Neural crest cell (in vitro differentiated cells): ENCODE data around the gene CCDC121. TPM values are rescaled to one million over a fixed set of nuclear protein-coding genes. Genes with fewer than 3 reads are reported as not detected.
"Not testable (repeated sequence)": the region's sequence is repeated elsewhere in the genome, so short reads cannot be mapped to it uniquely, and the experiment has no call there.

Source experiments
- DNase-seq: peaks from one replicate; pipeline ENCODE4 v3.0.0; 2021; ENCODE audit warnings: low read depth, mixed read lengths, low spot score
- H3K27ac Mint-ChIP-seq: one replicate; pipeline ENCODE4 v1.8.0; 2021; ENCODE audit warnings: mild to moderate bottlenecking, mixed read lengths; ENCODE audit not compliant: unreplicated experiment
- H3K27me3 Mint-ChIP-seq: 2 replicates; pipeline ENCODE4 v1.8.0; 2021; ENCODE audit warnings: low read depth, mild to moderate bottlenecking, mixed read lengths
- H3K36me3 Mint-ChIP-seq: 2 replicates; pipeline ENCODE4 v1.8.0; 2021; ENCODE audit warnings: low read depth, mild to moderate bottlenecking, mixed read lengths
- H3K4me1 Mint-ChIP-seq: 2 replicates; pipeline ENCODE4 v1.8.0; 2021; ENCODE audit warnings: mixed read lengths
- H3K4me3 Mint-ChIP-seq: one replicate; pipeline ENCODE4 v1.8.0; 2021; ENCODE audit warnings: mild to moderate bottlenecking, mixed read lengths
- H3K9me3 Mint-ChIP-seq: 2 replicates; pipeline ENCODE4 v1.8.0; 2021; ENCODE audit warnings: mixed read lengths
- total RNA-seq: library from RNA; stranded (reverse); gene quantifications from 2 replicates; pipeline ENCODE4 v1.2.1, GENCODE V29; 2021
- TF ChIP-seq, protein P1 (sequence below): fragments of 200-600 bp; sonication (generic); conservative IDR thresholded peaks from 2 replicates; pipeline ENCODE4 v1.5.0; 2021; ENCODE audit warnings: antibody characterized with exemption, mild to moderate bottlenecking

CCDC121 gene
- total RNA-seq, 1 donor from 2014 or later = 6.0 TPM

DNA sequence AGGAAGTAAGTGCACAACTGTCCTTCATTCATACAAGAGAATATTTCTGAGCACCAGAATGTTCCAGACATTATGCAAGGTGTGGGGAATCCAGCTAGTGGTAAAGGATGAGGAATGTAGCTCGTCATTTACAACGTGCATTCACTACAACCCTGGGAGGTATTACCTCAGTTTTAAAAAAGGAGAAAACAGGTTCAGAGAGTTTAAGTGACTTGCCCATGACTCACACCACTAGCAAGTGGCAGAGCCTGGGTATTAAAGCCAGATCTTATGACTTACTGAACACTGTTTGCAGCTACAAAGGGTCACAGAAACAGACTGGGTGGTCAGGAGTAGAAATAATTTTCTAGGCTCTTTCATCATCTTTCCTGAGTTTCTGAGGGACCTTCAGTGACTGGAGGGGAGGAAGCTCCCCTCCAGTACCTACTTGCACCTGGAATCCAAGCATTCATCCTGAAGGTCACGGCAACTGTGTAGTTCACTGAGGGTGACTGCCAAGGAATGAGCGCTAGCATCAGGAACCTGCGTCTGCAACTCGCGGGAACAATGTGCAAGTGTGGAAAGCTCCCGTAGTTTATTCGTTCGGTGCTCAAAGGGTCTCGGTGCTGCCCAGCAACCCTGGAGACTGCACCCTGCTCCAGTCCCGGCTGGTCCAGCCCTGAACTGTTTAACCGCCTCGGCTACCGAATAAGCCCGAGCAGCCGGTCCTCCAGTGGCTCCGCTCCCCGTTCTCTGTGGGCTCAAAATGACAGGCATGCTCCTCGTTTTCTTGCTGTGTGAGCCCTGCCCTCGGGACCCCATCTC lies 647 bp downstream of the CCDC121 start:
- Mint-ChIP-seq H3K4me1 (peaks cover 10% of the 10 kb centered on the region), H3K27ac (peak overlapping the region; percentile 59), H3K27me3 (no peaks in the 10 kb centered on the region), H3K36me3 (peaks cover 5% of the 10 kb centered on the region), H3K4me3 (no peak overlapping the region), H3K9me3 (no peaks in the 10 kb centered on the region)
- no peak for DNase-seq
- TF ChIP-seq, protein P1, sequence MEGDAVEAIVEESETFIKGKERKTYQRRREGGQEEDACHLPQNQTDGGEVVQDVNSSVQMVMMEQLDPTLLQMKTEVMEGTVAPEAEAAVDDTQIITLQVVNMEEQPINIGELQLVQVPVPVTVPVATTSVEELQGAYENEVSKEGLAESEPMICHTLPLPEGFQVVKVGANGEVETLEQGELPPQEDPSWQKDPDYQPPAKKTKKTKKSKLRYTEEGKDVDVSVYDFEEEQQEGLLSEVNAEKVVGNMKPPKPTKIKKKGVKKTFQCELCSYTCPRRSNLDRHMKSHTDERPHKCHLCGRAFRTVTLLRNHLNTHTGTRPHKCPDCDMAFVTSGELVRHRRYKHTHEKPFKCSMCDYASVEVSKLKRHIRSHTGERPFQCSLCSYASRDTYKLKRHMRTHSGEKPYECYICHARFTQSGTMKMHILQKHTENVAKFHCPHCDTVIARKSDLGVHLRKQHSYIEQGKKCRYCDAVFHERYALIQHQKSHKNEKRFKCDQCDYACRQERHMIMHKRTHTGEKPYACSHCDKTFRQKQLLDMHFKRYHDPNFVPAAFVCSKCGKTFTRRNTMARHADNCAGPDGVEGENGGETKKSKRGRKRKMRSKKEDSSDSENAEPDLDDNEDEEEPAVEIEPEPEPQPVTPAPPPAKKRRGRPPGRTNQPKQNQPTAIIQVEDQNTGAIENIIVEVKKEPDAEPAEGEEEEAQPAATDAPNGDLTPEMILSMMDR = no peak

DNA sequence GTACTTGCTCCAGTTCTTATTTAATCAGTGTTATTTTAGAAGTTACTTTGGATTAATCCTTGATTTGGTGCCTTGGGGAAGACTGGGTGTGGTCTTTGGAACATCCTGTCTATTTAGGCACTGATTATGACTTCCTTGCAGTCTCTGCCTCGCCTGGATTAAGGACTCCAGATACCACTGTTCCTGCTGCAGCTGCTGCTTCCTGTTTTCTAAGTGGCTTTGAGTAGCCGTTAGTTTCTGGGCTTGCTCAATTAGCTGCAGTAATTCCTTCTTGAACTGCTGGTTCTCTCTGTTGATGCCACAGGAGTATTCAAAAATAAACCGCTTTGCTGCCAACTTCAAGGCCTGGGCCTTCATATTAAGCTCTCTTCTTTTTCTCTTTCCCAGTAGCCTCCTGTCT lies 1.9 kb downstream of the CCDC121 start:
- H3K4me1 Mint-ChIP-seq = peaks cover 10% of the 10 kb centered on the region
- H3K36me3 Mint-ChIP-seq, H3K27ac Mint-ChIP-seq, H3K27me3 Mint-ChIP-seq, H3K4me3 Mint-ChIP-seq, DNase-seq, H3K9me3 Mint-ChIP-seq: not testable (repeated sequence)

DNA sequence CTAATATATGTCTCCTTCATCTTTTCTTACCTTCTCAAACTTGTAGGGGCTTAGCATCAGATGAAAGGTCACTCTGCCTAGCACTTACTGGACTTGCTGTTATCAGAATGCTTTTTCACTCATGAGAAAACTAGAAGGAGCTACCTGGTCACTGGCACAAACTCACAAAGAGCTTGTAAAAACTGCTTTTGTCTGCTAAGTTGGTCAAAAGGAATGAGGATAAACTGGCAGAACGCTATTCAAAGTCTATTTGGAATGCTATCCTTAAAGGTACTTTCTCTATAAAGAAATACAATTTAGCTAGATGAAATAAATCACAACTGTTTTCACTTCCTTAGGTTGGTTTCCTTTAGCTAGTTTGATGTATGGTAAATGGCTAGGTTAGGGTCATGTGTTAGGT lies 2.5 kb downstream of the CCDC121 start:
- peak overlapping the region; percentile 56 for H3K4me3 Mint-ChIP-seq

GRCh38 chr2:27624943-27625342 lies 3.9 kb downstream of the CCDC121 start:
- H3K4me1 Mint-ChIP-seq = peaks cover 10% of the 10 kb centered on the region
- TF ChIP-seq, protein P1 = no peak
- no peak overlapping the region for H3K4me3 Mint-ChIP-seq
- no peak overlapping the region for H3K27ac Mint-ChIP-seq
- DNase-seq = no peak
- H3K9me3 Mint-ChIP-seq = no peaks in the 10 kb centered on the region
- H3K27me3 Mint-ChIP-seq = no peaks in the 10 kb centered on the region
- H3K36me3 Mint-ChIP-seq = peaks cover 10% of the 10 kb centered on the region

More for the DNA sequence above, 2.5 kb downstream of the CCDC121 start:
- H3K36me3 Mint-ChIP-seq, H3K27me3 Mint-ChIP-seq, H3K9me3 Mint-ChIP-seq, DNase-seq, H3K27ac Mint-ChIP-seq: not testable (repeated sequence)
- H3K4me1 Mint-ChIP-seq = peaks cover 10% of the 10 kb centered on the region

GRCh38 chr2:27622921-27623384 lies 5.9 kb downstream of the CCDC121 start:
- Mint-ChIP-seq H3K4me1 (peaks cover 7% of the 10 kb centered on the region), H3K4me3 (no peak overlapping the region), H3K27me3 (no peaks in the 10 kb centered on the region), H3K36me3 (peaks cover 13% of the 10 kb centered on the region), H3K9me3 (no peaks in the 10 kb centered on the region), H3K27ac (no peak overlapping the region)
- no peak for DNase-seq
- TF ChIP-seq, protein P1 = no peak

DNA sequence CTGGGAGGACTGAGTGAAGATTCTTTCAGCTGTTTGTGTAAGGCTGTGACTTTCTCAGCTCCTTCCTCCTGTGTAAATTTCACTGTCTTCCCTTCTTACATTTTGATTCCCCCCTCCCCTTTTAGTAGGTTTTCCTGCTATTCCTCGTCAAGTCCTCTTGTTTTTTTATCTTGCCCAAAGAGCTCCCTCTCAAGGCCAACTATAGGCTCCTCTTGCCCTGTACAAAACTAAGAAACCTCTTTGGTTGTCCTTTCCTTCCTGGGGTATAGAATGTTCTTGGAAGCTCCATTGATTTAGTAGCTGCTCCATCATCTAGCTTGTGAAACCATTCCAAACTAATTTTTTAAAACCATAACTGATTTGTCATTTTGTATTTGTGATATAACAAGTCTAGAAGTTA lies 7.3 kb downstream of the CCDC121 start:
- no peaks in the 10 kb centered on the region for H3K4me1 Mint-ChIP-seq
- peak overlapping the region; percentile 32 for H3K27ac Mint-ChIP-seq
- no peak overlapping the region for H3K4me3 Mint-ChIP-seq
- no peaks in the 10 kb centered on the region for H3K9me3 Mint-ChIP-seq
- H3K27me3 Mint-ChIP-seq = no peaks in the 10 kb centered on the region
- DNase-seq = no peak
- TF ChIP-seq, protein P1 = no peak
- peaks cover 22% of the 10 kb centered on the region for H3K36me3 Mint-ChIP-seq
